ENCODE data around the gene CHST6.

GRCh38 chr16:75532142-75532765 is 37.0 kb upstream of the CHST6 start:
- TF ChIP-seq CTCF (IDR thresholded peaks at IDR 0.05; ENCODE audit: low read depth, low read length, poor library complexity, severe bottlenecking) (no peak), EZH2phosphoT487 (IDR thresholded peaks at IDR 0.05; ENCODE audit: borderline replicate concordance, low read length) (no peak)
